ENCODE data around the gene GNAZ. TPM values are rescaled to one million over a fixed set of nuclear protein-coding genes. Genes with fewer than 3 reads are reported as not detected.

Gene GNAZ
- total and polyA plus RNA-seq, 9 donors = 7.2 to 40.8 (median 15.3) TPM

GRCh38 chr22:23036684-23037428 is 33.5 kb upstream of the GNAZ start:
- 44 to 53% (median 45%) methylated on average over 6 of the region's 6 CpGs for WGBS, 3 donors

GRCh38 chr22:23037429-23038333 is 32.6 kb upstream of the GNAZ start:
- 90 to 93% (median 91%) methylated on average over 8 of the region's 8 CpGs for WGBS, 3 donors
- TF ChIP-seq EP300 (IDR thresholded peaks at IDR 0.05) (no peak), POLR2A (IDR thresholded peaks at IDR 0.05) (no peak), CTCF (IDR thresholded peaks at IDR 0.05) (no peak)
- Histone ChIP-seq H3K27me3 (no peaks in the 10 kb centered on the region), H3K4me3 (no peak overlapping the region), H3K4me1 (ENCODE audit: insufficient read depth) (peaks cover 2% of the 10 kb centered on the region), H3K36me3 (no peaks in the 10 kb centered on the region), H3K27ac (no peak overlapping the region), H3K9me3 (no peaks in the 10 kb centered on the region)
- intact Hi-C loops (cut with DNase I) = no loop called here
- no peak for DNase-seq

More at GRCh38 chr22:23036684-23037428, 33.5 kb upstream of the GNAZ start:
- no peak overlapping the region for H3K27ac ChIP-seq
- peaks cover 2% of the 10 kb centered on the region for H3K4me1 ChIP-seq (ENCODE audit: insufficient read depth)
- TF ChIP-seq POLR2A (IDR thresholded peaks at IDR 0.05) (no peak), EP300 (IDR thresholded peaks at IDR 0.05) (no peak), CTCF (IDR thresholded peaks at IDR 0.05) (no peak)
- H3K27me3 ChIP-seq = no peaks in the 10 kb centered on the region
- intact Hi-C loops (cut with DNase I) = no loop called here
- H3K4me3 ChIP-seq = no peak overlapping the region
- no peaks in the 10 kb centered on the region for H3K36me3 ChIP-seq
- no peaks in the 10 kb centered on the region for H3K9me3 ChIP-seq
- DNase-seq = peak in 1 of 5 donors; percentile 37

- no peak for DNase-seq
- Histone ChIP-seq H3K4me3 (no peak overlapping the region), H3K9me3 (no peaks in the 10 kb centered on the region), H3K36me3 (no peaks in the 10 kb centered on the region), H3K4me1 (ENCODE audit: insufficient read depth) (peaks cover 2% of the 10 kb centered on the region), H3K27me3 (no peaks in the 10 kb centered on the region), H3K27ac (no peak overlapping the region)
- intact Hi-C loops (cut with DNase I) = no loop called here
- WGBS, 3 donors = 86 to 88% (median 88%) methylated on average over 6 of the region's 6 CpGs
- no peak for TF ChIP-seq CTCF (IDR thresholded peaks at IDR 0.05)
- no peak for TF ChIP-seq EP300 (IDR thresholded peaks at IDR 0.05)
Observed at GRCh38 chr22:23038334-23038642, 32.0 kb upstream of the GNAZ start.

DNA sequence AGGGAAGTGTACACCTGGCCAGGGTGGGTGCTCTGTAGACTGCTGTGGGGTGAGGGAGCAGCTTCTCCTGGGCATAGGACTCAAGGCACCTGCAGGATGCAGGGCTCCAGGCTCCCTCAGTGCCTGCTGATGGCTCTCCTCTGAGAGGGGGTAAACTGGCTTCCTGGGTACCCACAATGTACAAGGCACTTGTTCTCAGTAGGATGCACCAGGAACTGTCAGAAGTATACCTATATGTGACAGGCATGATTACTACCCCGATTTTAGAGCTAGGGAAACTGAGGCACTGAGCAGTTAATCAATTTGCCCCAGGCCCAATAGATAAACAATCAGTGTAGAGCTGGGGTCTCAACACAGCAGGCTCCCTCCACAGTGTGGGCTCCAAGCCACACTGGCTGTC is 31.4 kb upstream of the GNAZ start:
- Histone ChIP-seq H3K9me3 (no peaks in the 10 kb centered on the region), H3K27me3 (no peaks in the 10 kb centered on the region), H3K36me3 (no peaks in the 10 kb centered on the region), H3K4me3 (no peak overlapping the region), H3K27ac (no peak overlapping the region), H3K4me1 (ENCODE audit: insufficient read depth) (peaks cover 2% of the 10 kb centered on the region)
- no peak for DNase-seq
- 80 to 88% (median 84%) methylated on average over 1 of the region's 1 CpG for WGBS, 3 donors
- intact Hi-C loops (cut with DNase I) = no loop called here
- TF ChIP-seq EP300 (IDR thresholded peaks at IDR 0.05) (no peak), CTCF (IDR thresholded peaks at IDR 0.05) (no peak), POLR2A (IDR thresholded peaks at IDR 0.05) (no peak)

All from ovary (tissue), 9 donors.